GM21717 (cell line): ENCODE measurements around the gene UBR2.

ENCODE experiments used
- ATAC-seq: cut with Tn5 transposase; IDR thresholded peaks from one replicate; pipeline ENCODE4 v1.9.1; 2021; ENCODE audit warnings: mild to moderate bottlenecking, moderate library complexity; ENCODE audit not compliant: unreplicated experiment

Gene UBR2

DNA sequence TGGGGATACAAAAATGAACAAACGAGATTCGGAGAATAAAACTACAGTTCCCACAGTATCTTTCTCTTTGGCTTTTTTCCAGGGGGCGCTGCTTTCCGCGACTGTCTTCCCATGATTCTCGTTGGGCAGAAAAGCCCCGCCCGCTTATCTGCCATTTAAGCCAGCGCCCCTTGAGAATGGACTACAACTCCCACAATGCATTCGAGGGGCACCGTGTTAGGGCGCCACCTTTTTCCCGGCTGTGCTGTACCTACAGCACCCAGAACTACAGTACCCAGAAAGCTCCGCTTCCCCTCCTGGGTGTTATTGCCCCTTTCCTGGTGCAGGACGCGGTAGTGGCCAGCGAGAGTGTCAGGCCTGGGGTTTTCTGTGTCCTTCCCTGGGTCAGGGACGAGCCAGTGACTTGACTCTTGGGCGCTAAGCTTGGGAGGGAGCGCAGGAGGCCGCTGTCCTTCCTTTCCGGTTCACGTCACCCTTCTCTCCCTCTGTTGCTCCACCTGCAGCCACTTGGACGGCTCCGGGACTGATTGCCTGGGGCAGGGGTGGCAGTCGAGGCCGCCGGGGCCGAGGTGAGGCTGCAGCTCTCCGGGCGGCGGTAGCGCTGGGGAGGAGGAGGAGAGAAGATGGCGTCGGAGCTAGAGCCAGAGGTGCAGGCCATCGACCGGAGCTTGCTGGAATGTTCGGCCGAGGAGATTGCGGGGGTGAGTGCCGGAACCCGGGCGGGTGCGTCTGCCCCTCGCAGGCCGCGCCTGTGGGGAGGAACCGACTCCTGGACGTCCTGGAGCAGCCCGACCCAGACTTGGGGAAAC lies at the start of gene UBR2:
Gene UBR2 (plus strand): TSS at position 333 of the 809 bp plus-strand sequence. CDS start 291 bp downstream, at position 624.
- peak; percentile 91 for ATAC-seq

DNA sequence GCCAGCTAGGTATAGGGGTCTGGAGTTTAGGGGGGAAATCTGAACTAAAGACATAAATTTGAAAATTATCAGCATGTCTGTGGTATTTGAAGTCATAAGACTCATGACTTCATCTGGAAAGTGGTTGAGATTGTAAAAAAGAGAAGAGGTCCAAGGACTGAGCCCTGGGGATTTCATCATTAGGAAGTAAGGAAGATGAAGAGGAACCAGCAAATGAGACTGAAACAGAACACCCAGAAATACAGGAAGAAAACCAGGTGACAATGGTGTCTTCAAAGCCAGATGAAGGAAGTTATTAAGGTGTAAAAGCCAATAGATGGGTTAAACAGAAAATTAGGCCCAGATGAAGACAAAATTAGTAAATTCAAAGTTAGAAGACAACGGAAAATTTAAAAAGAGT lies 49.1 kb upstream of the UBR2 start:
- no peak for ATAC-seq

DNA sequence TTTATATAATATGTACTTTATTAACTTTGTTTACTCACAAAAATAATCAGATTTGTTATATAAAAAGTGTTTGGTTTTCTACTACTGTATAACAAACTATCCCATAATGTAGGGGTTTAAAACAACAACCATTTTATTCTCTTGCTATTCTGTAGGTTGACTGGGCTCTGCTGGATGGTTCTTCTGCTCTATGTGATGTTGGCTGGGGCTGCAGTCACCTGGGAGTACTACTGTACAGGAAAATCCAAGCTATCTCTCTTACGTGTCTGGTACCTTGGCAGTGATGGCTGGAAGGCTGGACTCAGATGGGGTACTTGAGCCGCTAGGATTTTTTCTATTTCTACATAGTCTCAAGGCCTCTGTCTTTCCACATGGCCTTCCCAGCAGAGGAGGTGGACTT lies 44.0 kb upstream of the UBR2 start:
- ATAC-seq: no peak

GRCh38 chr6:42520786-42521607 lies 42.8 kb upstream of the UBR2 start:
- ATAC-seq: peak; percentile 80

GRCh38 chr6:42522036-42522435 lies 41.8 kb upstream of the UBR2 start:
- no peak for ATAC-seq

DNA sequence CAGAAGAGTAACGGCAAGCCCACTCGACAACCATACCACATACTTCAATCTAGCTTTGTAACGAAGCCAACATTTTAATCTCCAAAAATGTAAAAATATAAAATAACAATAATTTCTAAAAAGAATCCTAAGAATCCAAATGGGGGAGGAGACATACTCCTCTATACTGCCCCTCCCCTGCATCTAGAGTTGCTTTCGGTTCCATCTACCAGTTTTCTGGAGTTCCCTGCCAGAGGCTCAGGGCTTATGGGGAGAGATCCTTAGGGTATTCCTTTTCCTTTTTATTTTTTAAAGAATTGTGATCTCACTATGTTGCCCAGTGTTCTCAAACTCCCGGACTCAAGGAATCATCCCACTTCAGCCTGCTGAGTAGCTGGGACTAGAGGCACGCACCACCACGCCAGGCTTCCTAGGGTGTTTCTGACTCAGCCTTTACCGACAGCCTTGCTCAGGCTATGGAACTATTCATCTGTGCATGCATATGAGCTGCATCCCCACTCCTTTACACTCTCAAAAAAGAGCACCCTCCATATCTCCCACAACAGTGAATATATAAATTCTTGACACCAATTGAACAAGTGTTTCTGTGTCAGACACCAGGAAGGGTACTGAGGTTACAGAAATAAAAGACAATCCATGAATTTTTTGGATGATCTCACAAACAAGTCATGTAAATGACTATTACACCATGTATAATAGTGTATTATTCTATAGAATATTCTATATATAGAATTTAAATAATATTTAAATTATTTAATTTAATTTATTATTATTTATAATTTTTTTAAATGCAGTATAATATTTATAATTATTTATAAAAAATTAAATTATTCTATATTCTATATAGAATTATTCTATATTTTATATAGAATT lies 40.7 kb upstream of the UBR2 start:
- no peak for ATAC-seq

GRCh38 chr6:42525206-42525605 lies 38.6 kb upstream of the UBR2 start:
- ATAC-seq: no peak

- ATAC-seq: no peak
These were observed 37.2 kb upstream of the UBR2 start for GRCh38 chr6:42526616-42527015.

DNA sequence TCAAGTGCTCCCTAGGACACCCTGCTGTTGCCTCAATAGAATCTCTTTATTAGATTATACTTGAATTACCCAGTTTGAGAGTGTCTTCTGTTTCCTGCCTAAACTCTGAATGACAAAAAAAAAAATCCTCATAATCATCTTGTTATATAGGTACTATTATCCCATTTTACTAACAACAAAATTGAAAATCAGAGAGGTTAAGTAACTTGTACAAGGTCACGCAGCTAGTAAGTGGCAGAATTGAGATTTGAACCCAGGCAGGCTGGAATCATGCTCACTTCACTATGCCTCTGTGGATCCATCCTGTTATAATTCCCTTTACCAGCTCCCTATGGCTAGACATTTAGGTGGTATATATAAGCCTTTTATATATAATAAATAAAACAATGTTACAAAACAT lies 36.6 kb upstream of the UBR2 start:
- no peak for ATAC-seq

DNA sequence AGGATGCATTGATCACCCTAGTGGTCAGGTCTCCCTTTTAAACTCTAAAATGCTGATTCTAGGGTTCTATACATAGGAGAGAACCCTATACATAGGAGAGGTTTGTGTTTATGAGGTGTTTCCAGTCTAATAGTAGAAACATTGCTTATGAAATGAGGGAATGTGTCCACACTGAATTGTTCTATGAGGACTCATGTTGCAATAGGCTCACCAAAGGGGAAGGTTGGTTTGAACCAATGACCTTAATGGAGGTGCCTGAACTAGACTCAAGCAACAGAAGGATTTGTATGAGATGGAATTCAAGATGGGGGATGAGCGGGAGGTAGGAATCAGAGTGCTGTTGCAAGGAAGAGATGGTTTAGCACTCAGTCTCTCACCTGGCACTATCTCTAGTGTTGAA lies 33.5 kb upstream of the UBR2 start:
- no peak for ATAC-seq

- no peak for ATAC-seq
These were observed 33.1 kb upstream of the UBR2 start for GRCh38 chr6:42530751-42531150.

DNA sequence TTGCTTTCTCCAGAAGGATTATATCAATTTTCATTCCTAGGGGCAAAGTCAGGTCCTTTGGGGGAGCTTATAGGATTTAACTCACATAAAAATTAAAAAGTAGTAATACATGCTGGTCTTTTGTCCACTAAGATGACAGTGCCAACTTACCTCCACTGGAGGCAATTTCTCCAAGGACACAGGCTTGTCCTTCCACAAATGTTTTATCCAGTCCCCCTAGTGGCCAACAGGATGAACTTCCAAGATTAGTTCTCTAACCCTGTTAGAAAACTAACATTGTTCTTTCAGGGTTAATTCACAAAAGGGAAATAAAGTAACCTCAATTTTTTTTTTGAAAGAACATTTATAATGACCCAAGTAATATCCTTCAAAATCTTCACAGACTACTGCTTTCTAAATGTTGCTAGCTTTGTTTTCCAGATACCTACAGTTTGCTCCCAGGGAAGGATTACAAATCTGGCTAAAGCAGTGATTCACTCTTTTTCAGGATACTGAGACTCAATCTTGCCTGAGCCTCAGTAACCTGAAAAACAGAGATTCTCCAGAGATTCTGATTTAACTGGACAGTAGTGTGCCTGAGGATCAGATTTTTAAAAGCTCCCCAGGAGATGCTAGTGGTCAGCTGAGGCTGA lies 31.7 kb upstream of the UBR2 start:
- no peak for ATAC-seq

DNA sequence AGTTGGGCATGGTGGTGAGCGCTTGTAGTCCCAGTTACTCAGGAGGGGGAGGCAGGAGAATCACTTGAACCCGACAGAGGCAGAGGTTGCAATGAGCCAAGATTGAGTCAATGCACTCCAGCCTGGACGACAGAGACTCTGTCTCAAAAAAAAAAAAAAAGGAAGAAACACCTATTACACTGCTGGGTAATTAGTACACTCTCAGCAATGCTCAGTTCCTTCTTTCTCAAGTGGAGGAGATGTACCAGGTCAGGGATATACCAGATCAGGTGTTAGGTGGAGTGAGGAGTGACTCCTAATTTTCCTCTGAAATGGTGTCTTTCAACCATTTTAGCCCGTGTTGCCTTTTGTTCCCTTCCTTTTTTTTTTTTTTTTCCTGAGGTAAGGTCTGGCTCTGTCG lies 30.0 kb upstream of the UBR2 start:
- ATAC-seq: no peak

DNA sequence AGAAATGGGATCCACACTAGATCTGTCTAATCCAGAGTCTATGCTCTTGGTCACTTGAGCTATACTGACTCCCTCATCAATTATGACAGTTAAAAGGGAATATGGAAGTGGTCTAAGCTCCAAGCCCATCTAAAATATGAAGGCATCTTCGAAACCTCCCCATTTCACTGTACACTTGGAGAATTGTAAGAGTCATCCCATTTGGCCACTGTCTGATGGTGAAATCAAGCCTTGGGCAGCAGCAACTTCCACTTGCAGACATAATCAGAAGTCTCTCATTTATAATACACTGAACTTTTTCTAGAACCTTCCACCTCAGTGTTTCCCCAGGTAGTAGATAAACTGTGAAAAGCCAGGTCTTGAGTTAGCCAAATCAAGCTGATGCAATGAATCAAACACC lies 26.3 kb upstream of the UBR2 start:
- ATAC-seq: no peak

DNA sequence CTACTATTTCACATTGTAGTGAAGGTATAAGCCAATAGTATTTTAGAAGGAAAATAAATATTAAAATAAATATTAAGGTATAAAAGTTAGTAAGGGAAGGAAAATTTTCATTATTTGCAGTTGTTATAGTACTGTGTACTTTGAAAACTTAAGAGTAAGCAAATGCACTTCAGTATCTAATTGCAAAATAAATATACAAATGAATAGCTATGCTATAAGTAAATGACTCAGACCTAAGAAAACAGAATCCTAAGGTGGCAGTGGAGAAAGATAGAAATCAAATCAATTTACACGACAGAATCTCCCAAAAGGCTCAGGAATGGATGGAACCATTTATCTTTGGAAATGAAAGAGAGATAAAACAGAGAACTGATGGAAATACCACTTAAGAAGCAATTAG lies 24.7 kb upstream of the UBR2 start:
- no peak for ATAC-seq

DNA sequence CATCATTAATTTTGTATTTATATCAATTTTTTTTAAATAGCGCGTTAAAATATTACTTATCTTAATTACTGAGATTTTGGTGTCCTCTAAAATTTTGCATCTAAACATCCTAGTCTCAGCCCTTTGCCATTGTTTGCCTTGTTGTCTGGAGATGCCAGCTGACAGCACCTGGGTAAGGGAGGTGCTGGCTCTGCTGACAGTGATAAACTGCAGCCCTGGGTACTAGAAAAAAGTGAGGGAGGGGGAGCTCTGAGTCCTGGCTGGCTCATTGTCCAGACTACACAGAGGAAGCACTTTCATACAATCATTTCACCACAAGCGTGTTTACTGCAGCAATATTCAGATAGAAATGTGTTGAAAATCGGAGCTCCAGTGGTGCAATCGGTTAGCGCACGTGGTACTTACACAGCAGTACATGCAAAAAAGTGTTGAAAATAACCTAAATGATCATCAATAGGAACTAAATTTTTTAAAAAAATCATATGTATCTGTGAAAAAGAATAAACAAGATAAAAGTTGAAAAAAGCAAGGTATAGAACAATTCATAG lies 18.5 kb upstream of the UBR2 start:
- ATAC-seq: no peak

GRCh38 chr6:42547407-42548329 lies 16.2 kb upstream of the UBR2 start:
- ATAC-seq: peak; percentile 53

- no peak for ATAC-seq
These were observed 13.6 kb upstream of the UBR2 start for GRCh38 chr6:42550277-42550676.

- no peak for ATAC-seq
These were observed 12.6 kb upstream of the UBR2 start for GRCh38 chr6:42551217-42551616.
